ENCODE data around the gene ATOH8.

Gene ATOH8

DNA sequence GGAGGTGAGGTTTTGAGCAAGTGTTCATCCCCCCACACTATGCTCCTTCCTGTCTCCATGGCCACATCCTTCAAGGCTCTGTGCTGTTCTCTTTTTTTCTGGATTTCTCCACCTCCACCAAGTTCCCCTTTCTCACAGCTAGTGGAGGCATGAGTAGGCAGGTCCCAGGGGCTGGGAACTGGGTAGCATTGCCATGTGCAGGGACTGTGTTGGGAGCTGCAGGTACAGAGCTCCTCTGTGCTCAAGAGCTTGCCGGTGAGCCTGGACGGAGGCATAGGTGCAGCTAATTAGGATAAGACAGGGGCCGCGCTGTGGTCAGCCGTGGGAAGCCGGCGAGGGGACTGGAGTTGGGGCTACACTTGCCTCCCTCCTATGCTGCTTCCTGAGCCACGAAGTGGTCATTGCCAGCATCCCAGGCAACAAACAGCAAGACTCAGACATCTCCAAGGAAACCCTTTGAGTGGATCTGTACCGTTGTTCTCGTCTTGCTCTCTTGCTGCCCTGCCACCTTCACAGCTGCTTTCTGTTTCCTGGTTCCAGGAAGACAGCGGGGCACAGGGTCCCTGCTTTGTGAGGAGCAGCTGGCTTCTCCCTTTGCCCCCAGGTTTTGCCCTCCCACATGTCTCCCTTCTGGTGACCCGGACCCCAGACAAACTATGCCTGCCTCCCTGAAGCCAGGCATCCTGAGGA is 36.9 kb downstream of the ATOH8 start:
- no peak overlapping the region for H3K4me3 ChIP-seq (replicated peaks; ENCODE audit: low read depth, low read length)
- no peak for DNase-seq (ENCODE audit: extremely low read depth, low read depth)
- TF ChIP-seq, protein P1, sequence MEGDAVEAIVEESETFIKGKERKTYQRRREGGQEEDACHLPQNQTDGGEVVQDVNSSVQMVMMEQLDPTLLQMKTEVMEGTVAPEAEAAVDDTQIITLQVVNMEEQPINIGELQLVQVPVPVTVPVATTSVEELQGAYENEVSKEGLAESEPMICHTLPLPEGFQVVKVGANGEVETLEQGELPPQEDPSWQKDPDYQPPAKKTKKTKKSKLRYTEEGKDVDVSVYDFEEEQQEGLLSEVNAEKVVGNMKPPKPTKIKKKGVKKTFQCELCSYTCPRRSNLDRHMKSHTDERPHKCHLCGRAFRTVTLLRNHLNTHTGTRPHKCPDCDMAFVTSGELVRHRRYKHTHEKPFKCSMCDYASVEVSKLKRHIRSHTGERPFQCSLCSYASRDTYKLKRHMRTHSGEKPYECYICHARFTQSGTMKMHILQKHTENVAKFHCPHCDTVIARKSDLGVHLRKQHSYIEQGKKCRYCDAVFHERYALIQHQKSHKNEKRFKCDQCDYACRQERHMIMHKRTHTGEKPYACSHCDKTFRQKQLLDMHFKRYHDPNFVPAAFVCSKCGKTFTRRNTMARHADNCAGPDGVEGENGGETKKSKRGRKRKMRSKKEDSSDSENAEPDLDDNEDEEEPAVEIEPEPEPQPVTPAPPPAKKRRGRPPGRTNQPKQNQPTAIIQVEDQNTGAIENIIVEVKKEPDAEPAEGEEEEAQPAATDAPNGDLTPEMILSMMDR (IDR thresholded peaks at IDR 0.05; ENCODE audit: low read depth, low read length, missing control alignments) = no peak

GRCh38 chr2:85791704-85792565 is 38.1 kb downstream of the ATOH8 start:
- TF ChIP-seq, protein P1 (IDR thresholded peaks at IDR 0.05; ENCODE audit: low read depth, low read length, missing control alignments) = no peak
- H3K4me3 ChIP-seq (replicated peaks; ENCODE audit: low read depth, low read length) = no peak overlapping the region
- no peak for DNase-seq (ENCODE audit: extremely low read depth, low read depth)

DNA sequence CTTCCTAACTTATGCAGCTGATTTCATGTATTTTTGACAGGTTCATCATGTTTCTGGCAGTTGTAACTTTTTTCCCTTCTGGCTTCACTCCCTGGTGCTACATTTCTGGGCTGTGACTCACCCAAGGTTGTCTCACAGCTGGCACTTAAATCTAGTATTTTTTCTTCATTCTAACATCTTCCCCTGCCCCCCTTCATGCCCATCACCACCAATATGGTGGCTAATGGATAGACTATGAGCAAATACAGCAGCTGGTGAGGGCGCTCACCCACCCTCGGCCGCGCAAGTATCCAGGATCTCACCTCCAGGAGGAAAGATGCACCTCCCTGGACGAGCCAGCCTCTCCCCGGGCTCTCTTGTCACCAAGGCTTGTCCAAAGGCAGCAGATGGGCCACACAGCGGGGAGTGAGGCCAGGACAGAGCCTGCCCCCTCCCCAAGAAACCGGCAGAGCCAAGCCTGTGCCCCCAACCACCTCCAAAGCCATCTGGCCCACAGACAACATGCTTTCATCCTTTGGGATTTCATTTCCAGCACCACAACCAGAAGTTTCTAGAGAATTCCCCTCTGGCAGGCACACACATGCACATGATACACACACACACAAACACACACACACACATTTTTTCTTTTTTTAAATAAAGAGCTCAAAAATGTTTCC is 39.1 kb downstream of the ATOH8 start:
- no peak overlapping the region for H3K4me3 ChIP-seq (replicated peaks; ENCODE audit: low read depth, low read length)
- TF ChIP-seq, protein P1 (IDR thresholded peaks at IDR 0.05; ENCODE audit: low read depth, low read length, missing control alignments) = no peak
- DNase-seq (ENCODE audit: extremely low read depth, low read depth) = peak; percentile 25

- no peak overlapping the region for H3K4me3 ChIP-seq (replicated peaks; ENCODE audit: low read depth, low read length)
- no peak for DNase-seq (ENCODE audit: extremely low read depth, low read depth)
- TF ChIP-seq, protein P1 (IDR thresholded peaks at IDR 0.05; ENCODE audit: low read depth, low read length, missing control alignments) = no peak
Measured at GRCh38 chr2:85793584-85793983, 39.8 kb downstream of the ATOH8 start.

DNA sequence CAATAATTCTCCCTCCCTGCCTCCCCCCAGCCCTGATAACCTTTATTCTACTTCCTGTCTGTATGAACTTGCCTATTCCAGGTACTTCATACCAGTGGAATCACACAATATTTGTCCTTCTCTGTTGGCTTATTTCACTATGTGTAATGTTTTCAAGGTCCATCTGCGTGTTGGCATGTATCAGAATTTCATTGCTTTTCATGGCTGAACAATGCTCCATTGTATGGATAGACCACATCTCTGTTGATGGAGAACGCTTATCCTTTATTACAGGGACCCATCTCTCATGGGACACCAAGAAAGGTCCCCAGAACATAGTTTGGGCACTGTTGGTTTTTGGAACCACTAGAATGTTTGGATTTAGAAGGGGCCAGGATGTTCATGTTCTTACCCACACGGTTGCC is 40.2 kb downstream of the ATOH8 start:
- DNase-seq (ENCODE audit: extremely low read depth, low read depth) = no peak
- H3K4me3 ChIP-seq (replicated peaks; ENCODE audit: low read depth, low read length) = no peak overlapping the region
- TF ChIP-seq, protein P1 (IDR thresholded peaks at IDR 0.05; ENCODE audit: low read depth, low read length, missing control alignments) = no peak

GRCh38 chr2:85794491-85795121 is 40.8 kb downstream of the ATOH8 start:
- no peak overlapping the region for H3K4me3 ChIP-seq (replicated peaks; ENCODE audit: low read depth, low read length)
- no peak for DNase-seq (ENCODE audit: extremely low read depth, low read depth)
- TF ChIP-seq, protein P1 (IDR thresholded peaks at IDR 0.05; ENCODE audit: low read depth, low read length, missing control alignments) = no peak

Measured in HFF-Myc (cell line).